Transverse colon (tissue), 4 donors: ENCODE data around the gene RNF144A. TPM values are rescaled to one million over a fixed set of nuclear protein-coding genes. Genes with fewer than 3 reads are reported as not detected.

Experiments used
- DNase-seq: peaks from one replicate; pipeline ENCODE4 v3.0.0-alpha.2; 2019
- H3K27ac ChIP-seq, 4 donors: fragments of 200-600 bp; sonication (generic); 2 replicates each; pipeline ENCODE4 v1.5.1; 2016 to 2018; ENCODE audit warnings: inconsistent platforms in 4 of 4
- H3K27me3 ChIP-seq: fragments of 200-600 bp; sonication (generic); 2 replicates; pipeline ENCODE4 v1.5.1; 2017; ENCODE audit warnings: inconsistent platforms
- H3K36me3 ChIP-seq, 4 donors: fragments of 200-600 bp; sonication (generic); 2 replicates each; pipeline ENCODE4 v1.5.1; 2017 to 2019; ENCODE audit warnings: inconsistent platforms in 4 of 4
- H3K4me1 ChIP-seq, 4 donors: fragments of 200-600 bp; sonication (generic); 2 replicates each; pipeline ENCODE4 v1.5.1; 2017 to 2020; ENCODE audit warnings: inconsistent platforms in 4 of 4
- H3K4me3 ChIP-seq, 4 donors: fragments of 200-600 bp; sonication (generic); 1 replicate in 1 of 4; 2 replicates in 3 of 4; pipeline versions ENCODE4 v1.5.1 to v1.6.1; 2017 to 2019; ENCODE audit warnings: inconsistent platforms in 4 of 4
- H3K9me3 ChIP-seq, 2 donors: fragments of 200-600 bp; sonication (generic); 2 replicates each; pipeline ENCODE4 v1.5.1; 2017 to 2019; ENCODE audit warnings: inconsistent platforms in 2 of 2
- CTCF ChIP-seq, 5 experiments: fragments of 200-600 bp in 3 of 5; fragments of 450-650 bp in 2 of 5; sonication (generic) in 3 of 5; IDR thresholded peaks; 1 replicate in 2 of 5; 2 replicates in 3 of 5; pipeline ENCODE4 v1.5.1; 2016 to 2017; ENCODE audit warnings: antibody characterized with exemption in 5 of 5, inconsistent platforms in 3 of 5, mild to moderate bottlenecking in 2 of 5, moderate library complexity in 1 of 5
- EP300 ChIP-seq: sonication (generic); formaldehyde crosslinking; IDR thresholded peaks from one replicate; pipeline ENCODE4 v1.6.1; 2017; ENCODE audit warnings: antibody characterized with exemption, low read depth
- POLR2A ChIP-seq: fragments of 450-650 bp; IDR thresholded peaks from one replicate; pipeline ENCODE4 v1.6.1; 2016; ENCODE audit warnings: antibody characterized with exemption, mild to moderate bottlenecking, moderate library complexity
- POLR2AphosphoS5 ChIP-seq, 3 donors: sonication (generic); formaldehyde crosslinking; IDR thresholded peaks; one replicate each; pipeline ENCODE4 v1.6.1; 2016; ENCODE audit warnings: antibody characterized with exemption in 3 of 3
- WGBS, 2 donors: methylation state at CpG; one replicate each; pipeline ENCODE4 v1.1.5; 2018; ENCODE audit warnings: low coverage in 1 of 2; 5-methylcytosine and 5-hydroxymethylcytosine counted together
- in situ Hi-C, 4 donors: fragments of 200-750 bp; cut with MboI; loops; one replicate each; pipeline versions ENCODE4 v1.15.0 to v1.15.1; 2017; ENCODE audit warnings: low sequenced_read_pairs in 3 of 4, low pct_ligation_motif_present in 1 of 4, low pct_unique_long_range_greater_than_20kb in 1 of 4
- intact Hi-C: fragments of 100-400 bp; cut with DNase I; formaldehyde crosslinking; loops from one replicate; pipeline ENCODE4 v1.15.1; 2023; ENCODE audit warnings: low total_unique reads
- total RNA-seq, 4 donors: library from RNA; depleted of rRNA; stranded (reverse); fragments of >200 nt; gene quantifications; one replicate each; pipeline ENCODE4 v1.1.0, GENCODE V29; 2016

Gene RNF144A
- total RNA-seq, 4 donors from 2014 or later, result 24.0 to 145 (median 83.0) TPM

- no peak overlapping the region for H3K27ac ChIP-seq
- H3K27me3 ChIP-seq, result no peaks in the 10 kb centered on the region
- intact Hi-C loops (no loop called here), in situ Hi-C loops (no loop called here)
- WGBS, 2 donors, result 92 to 93% methylated on average over 3 to 5 of the region's 5 CpGs
- no peak for DNase-seq
- no peaks in the 10 kb centered on the region for H3K36me3 ChIP-seq
- H3K4me1 ChIP-seq, result peaks cover 6 to 13% (median 7%) of the 10 kb centered on the region in 4 donors
- H3K4me3 ChIP-seq, result no peak overlapping the region
- TF ChIP-seq EP300, result no peak
- TF ChIP-seq POLR2A, result no peak
- H3K9me3 ChIP-seq, result no peaks in the 10 kb centered on the region
These were observed 55.0 kb downstream of the RNF144A start for GRCh38 chr2:6972067-6972710.

- H3K9me3 ChIP-seq, result no peaks in the 10 kb centered on the region
- H3K4me1 ChIP-seq, result peaks cover 6 to 22% (median 15%) of the 10 kb centered on the region in 4 donors
- H3K4me3 ChIP-seq, result no peak overlapping the region
- DNase-seq, result no peak
- intact Hi-C loops, result no loop called here
- 81 to 100% methylated on average over 2 to 7 of the region's 7 CpGs for WGBS, 2 donors
- H3K27ac ChIP-seq, result no peak overlapping the region
- in situ Hi-C loops, result no loop called here
- no peak for TF ChIP-seq CTCF (IDR thresholded peaks at IDR 0.05)
- no peak for TF ChIP-seq POLR2AphosphoS5 (IDR thresholded peaks at IDR 0.05)
- no peak for TF ChIP-seq POLR2A
- TF ChIP-seq EP300, result no peak
- H3K36me3 ChIP-seq, result no peaks in the 10 kb centered on the region
- H3K27me3 ChIP-seq, result no peaks in the 10 kb centered on the region
These were observed 56.8 kb downstream of the RNF144A start for GRCh38 chr2:6973895-6974545.

- DNase-seq, result no peak
- no peak for TF ChIP-seq POLR2A
- no peak for TF ChIP-seq POLR2AphosphoS5 (IDR thresholded peaks at IDR 0.05)
- no peak for TF ChIP-seq EP300
- TF ChIP-seq CTCF (IDR thresholded peaks at IDR 0.05), result no peak
These were observed 58.8 kb downstream of the RNF144A start for GRCh38 chr2:6975988-6976387.

GRCh38 chr2:6977113-6977741 is 60.0 kb downstream of the RNF144A start:
- 31 to 37% methylated on average over 9 of the region's 9 CpGs for WGBS, 2 donors
- intact Hi-C loops, result no loop called here
- in situ Hi-C loops, result no loop called here
- Histone ChIP-seq H3K9me3 (no peaks in the 10 kb centered on the region), H3K27ac (peak overlapping the region; percentile 38 to 73 (median 66)), H3K4me3 (no peak overlapping the region), H3K36me3 (no peaks in the 10 kb centered on the region), H3K4me1 (peaks cover 6 to 22% (median 15%) of the 10 kb centered on the region in 4 donors), H3K27me3 (no peaks in the 10 kb centered on the region)
- DNase-seq, result peak; percentile 70
- peak in 1 of 3 donors; percentile 35 for TF ChIP-seq POLR2AphosphoS5 (IDR thresholded peaks at IDR 0.05)
- no peak for TF ChIP-seq POLR2A
- TF ChIP-seq CTCF (IDR thresholded peaks at IDR 0.05), result no peak
- no peak for TF ChIP-seq EP300

More at GRCh38 chr2:6975988-6976387, 58.8 kb downstream of the RNF144A start:
- Histone ChIP-seq H3K36me3 (no peaks in the 10 kb centered on the region), H3K4me3 (no peak overlapping the region), H3K4me1 (peaks cover 6 to 22% (median 15%) of the 10 kb centered on the region in 4 donors), H3K9me3 (no peaks in the 10 kb centered on the region), H3K27ac (no peak overlapping the region), H3K27me3 (no peaks in the 10 kb centered on the region)
- intact Hi-C loops (no loop called here), in situ Hi-C loops (no loop called here)
- WGBS, 2 donors, result 66 to 80% methylated on average over 3 of the region's 3 CpGs
